Lower leg skin (tissue), 3 donors: ENCODE results near the gene TNS2.

ENCODE experiments used
- CTCF ChIP-seq, 3 donors: fragments of 450-650 bp; IDR thresholded peaks; one replicate each; pipeline ENCODE4 v1.5.1; 2016; ENCODE audit warnings: antibody characterized with exemption in 3 of 3, mild to moderate bottlenecking in 3 of 3, moderate library complexity in 2 of 3
- POLR2A ChIP-seq, 2 donors: fragments of 450-650 bp; IDR thresholded peaks; one replicate each; pipeline ENCODE4 v1.6.1; 2016 to 2017; ENCODE audit warnings: antibody characterized with exemption in 2 of 2, mild to moderate bottlenecking in 1 of 2, moderate library complexity in 1 of 2

DNA sequence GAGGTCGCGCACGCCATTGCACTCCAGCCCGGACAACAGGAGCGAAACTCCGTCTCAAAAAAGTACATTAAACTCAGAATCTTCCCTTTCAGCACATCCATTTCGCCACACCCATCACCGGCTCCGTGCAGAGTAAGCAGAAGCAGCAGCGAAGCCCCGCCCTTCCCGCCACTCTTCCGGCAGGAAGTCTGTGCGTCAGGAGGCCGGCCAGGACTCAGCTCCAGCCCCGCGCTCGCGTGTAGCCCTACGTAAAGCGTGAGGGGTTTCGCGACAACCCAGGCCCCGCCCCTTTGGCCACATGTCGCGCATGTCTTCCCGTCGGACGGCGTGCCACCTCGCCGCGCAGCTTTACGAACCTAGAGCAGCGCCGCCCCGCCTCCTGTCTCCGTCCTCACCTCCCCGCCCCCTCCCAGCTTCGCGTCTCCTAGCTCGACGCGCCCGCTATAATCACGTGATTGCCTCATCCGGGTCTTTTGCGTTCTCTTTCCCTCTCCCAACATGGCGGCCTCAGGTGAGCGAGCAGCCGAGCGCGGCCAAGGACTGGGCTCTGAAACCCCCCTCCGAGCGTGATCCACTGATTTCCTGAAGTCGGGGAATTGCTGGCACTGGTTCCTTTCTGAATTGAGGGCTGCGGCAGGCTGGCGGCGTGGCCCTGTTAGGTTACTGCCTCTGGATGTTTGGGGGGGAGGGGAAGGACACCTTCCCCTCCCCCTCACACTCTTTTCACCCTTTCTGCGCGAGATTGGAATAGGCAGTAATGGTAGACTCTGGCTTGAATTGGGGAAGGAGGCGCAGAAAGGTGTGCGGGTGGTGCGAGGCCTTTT, 43.7 kb upstream of the TNS2 start, which contains the start of gene EIF4B:
- TF ChIP-seq CTCF (IDR thresholded peaks at IDR 0.05) (no peak), POLR2A (IDR thresholded peaks at IDR 0.05) (no peak)
